Measurements from ENCODE around the gene CSRNP3. TPM values are rescaled to one million over a fixed set of nuclear protein-coding genes. Genes with fewer than 3 reads are reported as not detected.

CSRNP3 gene
- polyA plus RNA-seq, 1 donor (not counting 4 experiments of a cell fraction or from before 2014, with no cell fraction given): 0.87 TPM

- H3K4me3 ChIP-seq (ENCODE audit: control insufficient read depth in 2 of 3, extremely low read depth in 1 of 3, insufficient read depth in 2 of 3, low read depth in 1 of 3, low read length in 3 of 3): no peak overlapping the region
- no peak overlapping the region for H3K27ac ChIP-seq (ENCODE audit: control insufficient read depth, insufficient read depth, low read length)
- H3K27me3 ChIP-seq (ENCODE audit: control insufficient read depth, extremely low read depth, insufficient read depth, low read length): no peaks in the 10 kb centered on the region
- dilution Hi-C loops (cut with MboI; ENCODE audit: extremely low pct_ligation_motif_present, low sequenced_read_pairs): no loop called here
- no peaks in the 10 kb centered on the region for H3K79me2 ChIP-seq (ENCODE audit: control insufficient read depth, insufficient read depth, low read length)
- no peaks in the 10 kb centered on the region for H3K9me1 ChIP-seq (ENCODE audit: control insufficient read depth, extremely low read depth, insufficient read depth, low read length)
- no peaks in the 10 kb centered on the region for H3K36me3 ChIP-seq (ENCODE audit: control insufficient read depth in 2 of 2, extremely low read depth in 1 of 2, insufficient read depth in 2 of 2, low read length in 2 of 2)
- no peak for FAIRE-seq
- H4K20me1 ChIP-seq (ENCODE audit: control insufficient read depth, extremely low read depth, insufficient read depth, low read length): no peaks in the 10 kb centered on the region
- no peak for DNase-seq (ENCODE audit: low read depth, low spot score)
- no peak overlapping the region for H3K9ac ChIP-seq (ENCODE audit: control insufficient read depth, extremely low read depth, insufficient read depth, low read length)
- no peak overlapping the region for H3K4me2 ChIP-seq (ENCODE audit: control insufficient read depth, extremely low read depth, insufficient read depth, low read depth, low read length)
- no peak for TF ChIP-seq CTCF (optimal IDR thresholded peaks at IDR 0.05 in 1 of 3, IDR thresholded peaks at IDR 0.05 in 1 of 3, conservative IDR thresholded peaks at IDR 0.05 in 1 of 3; ENCODE audit: extremely low read depth in 1 of 3, insufficient read depth in 2 of 3, low read length in 3 of 3)
- TF ChIP-seq EZH2 (IDR thresholded peaks at IDR 0.05; ENCODE audit: low read length): no peak
- H3K4me1 ChIP-seq (ENCODE audit: control insufficient read depth, extremely low read depth, insufficient read depth, low read length): no peaks in the 10 kb centered on the region
- H3K9me3 ChIP-seq (ENCODE audit: control insufficient read depth, low read depth, low read length): no peaks in the 10 kb centered on the region
- no peak overlapping the region for H2AFZ ChIP-seq (ENCODE audit: control insufficient read depth, low read length)
Measured at GRCh38 chr2:165582863-165583506, 113.5 kb downstream of the CSRNP3 start.

GRCh38 chr2:165584126-165584654 is 114.7 kb downstream of the CSRNP3 start:
- dilution Hi-C loops (cut with MboI; ENCODE audit: extremely low pct_ligation_motif_present, low sequenced_read_pairs): no loop called here
- FAIRE-seq (no peak), DNase-seq (ENCODE audit: low read depth, low spot score) (no peak)
- Histone ChIP-seq H3K79me2 (ENCODE audit: control insufficient read depth, insufficient read depth, low read length) (no peaks in the 10 kb centered on the region), H3K4me3 (ENCODE audit: control insufficient read depth in 2 of 3, extremely low read depth in 1 of 3, insufficient read depth in 2 of 3, low read depth in 1 of 3, low read length in 3 of 3) (no peak overlapping the region), H3K27me3 (ENCODE audit: control insufficient read depth, extremely low read depth, insufficient read depth, low read length) (no peaks in the 10 kb centered on the region), H3K36me3 (ENCODE audit: control insufficient read depth in 2 of 2, extremely low read depth in 1 of 2, insufficient read depth in 2 of 2, low read length in 2 of 2) (no peaks in the 10 kb centered on the region), H3K27ac (ENCODE audit: control insufficient read depth, insufficient read depth, low read length) (no peak overlapping the region), H3K9me1 (ENCODE audit: control insufficient read depth, extremely low read depth, insufficient read depth, low read length) (no peaks in the 10 kb centered on the region), H3K4me2 (ENCODE audit: control insufficient read depth, extremely low read depth, insufficient read depth, low read depth, low read length) (no peak overlapping the region), H3K9ac (ENCODE audit: control insufficient read depth, extremely low read depth, insufficient read depth, low read length) (no peak overlapping the region), H3K9me3 (ENCODE audit: control insufficient read depth, low read depth, low read length) (no peaks in the 10 kb centered on the region), H3K4me1 (ENCODE audit: control insufficient read depth, extremely low read depth, insufficient read depth, low read length) (no peaks in the 10 kb centered on the region), H2AFZ (ENCODE audit: control insufficient read depth, low read length) (no peak overlapping the region), H4K20me1 (ENCODE audit: control insufficient read depth, extremely low read depth, insufficient read depth, low read length) (no peaks in the 10 kb centered on the region)
- TF ChIP-seq CTCF (optimal IDR thresholded peaks at IDR 0.05 in 1 of 3, IDR thresholded peaks at IDR 0.05 in 1 of 3, conservative IDR thresholded peaks at IDR 0.05 in 1 of 3; ENCODE audit: extremely low read depth in 1 of 3, insufficient read depth in 2 of 3, low read length in 3 of 3) (no peak), EZH2 (IDR thresholded peaks at IDR 0.05; ENCODE audit: low read length) (no peak)
